GM21717 (cell line): Measurements from ENCODE around the gene SDK2.
"Not testable (repeated sequence)": the region's sequence is repeated elsewhere in the genome, so short reads cannot be mapped to it uniquely, and the experiment has no call there.

ENCODE experiments used
- ATAC-seq: cut with Tn5 transposase; IDR thresholded peaks from one replicate; pipeline ENCODE4 v1.9.1; 2021; ENCODE audit warnings: mild to moderate bottlenecking, moderate library complexity; ENCODE audit not compliant: unreplicated experiment

SDK2 gene

GRCh38 chr17:73490851-73491250, 153.4 kb downstream of the SDK2 start:
- ATAC-seq: no peak

- ATAC-seq: no peak
These were observed 154.3 kb downstream of the SDK2 start for GRCh38 chr17:73489991-73490390.

DNA sequence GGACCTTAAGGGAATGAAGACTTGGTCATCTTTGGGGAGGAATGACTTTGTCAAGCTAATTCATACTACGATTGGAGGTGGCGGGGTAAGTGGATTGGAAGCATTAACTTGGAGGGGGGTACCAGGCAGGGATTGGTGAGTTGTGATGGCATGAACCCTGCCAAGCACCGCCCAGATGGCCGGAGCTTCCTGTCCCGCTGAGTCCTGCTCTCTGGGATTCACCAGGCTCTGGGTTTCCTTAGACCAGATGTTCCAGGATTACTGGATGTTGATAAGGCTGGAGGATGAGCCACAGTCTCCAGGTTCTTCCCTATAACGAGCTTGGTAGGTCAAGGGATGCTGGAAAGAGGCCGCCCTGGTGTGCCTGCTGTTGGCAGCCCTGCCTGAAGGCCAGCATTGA, 154.9 kb downstream of the SDK2 start:
- no peak for ATAC-seq

- no peak for ATAC-seq
These were observed 159.1 kb downstream of the SDK2 start for GRCh38 chr17:73485130-73485529.

DNA sequence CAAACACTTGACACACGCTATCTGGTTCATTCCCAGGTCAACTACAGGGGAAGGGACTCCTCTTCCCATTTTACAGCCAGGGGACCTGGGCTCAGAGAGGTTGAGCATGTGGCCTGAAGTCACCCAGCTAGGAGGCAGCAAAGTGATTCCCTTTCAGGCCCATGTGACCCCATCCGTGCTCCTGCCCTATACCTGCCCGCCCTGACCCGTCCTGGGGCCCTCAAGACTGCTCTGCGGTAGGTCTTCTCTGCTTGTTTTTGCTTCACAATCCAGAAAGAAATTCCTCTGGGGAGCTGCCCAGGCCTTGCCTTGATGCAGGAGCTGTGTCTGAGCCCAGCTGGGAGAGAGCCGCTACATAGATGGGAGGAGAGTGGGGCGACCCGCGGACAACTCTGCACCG, 161.4 kb downstream of the SDK2 start:
- ATAC-seq: no peak

- no peak for ATAC-seq
These were observed 162.0 kb downstream of the SDK2 start for GRCh38 chr17:73482251-73482716.

DNA sequence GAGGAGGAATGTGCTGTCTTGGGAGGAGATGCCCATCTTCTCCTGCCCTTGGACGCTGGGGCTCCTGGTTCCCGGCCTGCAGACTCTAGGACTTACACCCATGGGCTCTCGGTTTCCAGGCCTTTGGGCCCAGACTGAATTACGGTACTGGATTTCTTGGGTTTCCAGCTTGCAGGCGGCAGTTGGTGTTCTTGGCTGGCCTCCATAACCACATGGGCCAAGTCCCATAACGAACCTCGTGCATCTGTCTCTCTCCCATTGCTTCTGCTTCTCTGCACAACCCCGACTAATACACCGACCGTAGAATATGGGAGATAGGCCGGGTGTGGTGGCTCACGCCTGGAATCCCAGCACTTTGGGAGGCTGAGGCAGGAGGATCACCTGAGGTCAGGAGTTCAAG, 162.6 kb downstream of the SDK2 start:
- no peak for ATAC-seq

DNA sequence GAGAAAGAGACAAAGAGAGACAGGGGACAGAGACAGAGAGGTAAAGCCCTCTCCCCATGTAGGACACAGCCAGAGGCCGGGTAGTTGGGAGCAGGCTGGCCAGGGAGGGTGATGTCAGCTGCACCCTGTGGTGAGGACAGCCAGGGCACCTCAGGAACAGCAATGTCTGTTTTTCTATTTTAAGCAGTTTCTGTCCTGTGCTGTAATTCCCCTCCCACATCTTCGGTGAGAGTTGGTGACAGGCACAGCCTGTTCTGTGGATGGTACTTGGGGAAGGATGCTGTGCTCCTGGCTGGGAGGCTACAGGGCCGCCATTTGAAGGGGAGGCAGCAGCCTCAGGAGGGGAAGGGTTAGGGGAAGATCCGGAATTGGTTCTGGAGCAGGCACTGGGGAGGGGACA, 163.5 kb downstream of the SDK2 start:
- ATAC-seq: no peak

GRCh38 chr17:73478768-73479424, 165.3 kb downstream of the SDK2 start:
- ATAC-seq: no peak

DNA sequence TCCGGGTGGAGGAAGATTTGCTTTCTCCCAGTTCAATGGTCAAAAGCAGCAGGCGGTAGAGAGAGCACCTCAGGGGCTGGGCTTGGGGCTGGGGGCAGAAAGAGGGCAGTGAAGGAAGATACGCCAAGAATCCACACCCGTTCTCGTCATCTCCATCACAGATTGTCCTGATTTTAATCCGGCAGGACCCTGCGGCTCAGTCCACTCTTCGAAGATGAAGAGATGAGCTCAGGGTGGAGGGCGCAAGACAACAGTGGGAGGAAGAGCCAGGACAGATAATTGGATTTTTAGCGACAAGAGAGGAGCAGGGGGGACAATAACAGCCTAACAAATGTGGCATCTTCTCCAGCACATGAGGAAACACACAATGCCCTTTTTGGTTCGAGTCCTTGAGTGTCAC, 165.9 kb downstream of the SDK2 start:
- no peak for ATAC-seq

- ATAC-seq: no peak
These were observed 167.3 kb downstream of the SDK2 start for GRCh38 chr17:73476890-73477350.

DNA sequence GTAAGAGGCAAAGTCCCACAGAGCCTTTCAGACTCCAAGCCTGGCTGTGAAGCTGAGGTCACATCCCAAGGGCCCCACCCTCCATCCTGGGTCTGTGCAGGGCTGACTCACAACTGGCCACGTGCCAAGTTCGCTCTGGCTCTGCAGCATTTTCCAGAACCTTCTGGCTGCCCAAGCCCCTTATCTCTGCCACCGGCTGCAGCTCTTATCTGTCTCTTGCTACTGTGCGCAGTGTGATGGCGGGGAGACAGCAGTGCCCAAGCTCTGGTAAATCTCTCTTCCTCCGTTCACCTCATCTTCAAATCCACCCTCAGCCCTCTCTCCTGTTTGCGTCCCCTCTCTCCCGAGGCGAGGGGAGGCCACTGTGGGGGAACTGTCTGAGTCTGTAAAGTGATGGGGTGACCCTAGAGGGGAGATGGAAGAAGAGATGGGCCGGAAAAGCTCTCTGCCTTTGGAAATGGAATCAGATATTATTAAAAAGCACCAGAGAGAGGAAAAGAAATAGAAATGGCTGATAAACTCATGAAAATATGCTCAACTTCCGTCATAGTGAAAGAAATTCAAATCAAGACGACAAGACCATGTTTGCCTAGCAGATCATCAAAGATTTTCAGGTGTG, 169.8 kb downstream of the SDK2 start:
- ATAC-seq: no peak

GRCh38 chr17:73472715-73473114, 171.5 kb downstream of the SDK2 start:
- not testable (repeated sequence) for ATAC-seq

DNA sequence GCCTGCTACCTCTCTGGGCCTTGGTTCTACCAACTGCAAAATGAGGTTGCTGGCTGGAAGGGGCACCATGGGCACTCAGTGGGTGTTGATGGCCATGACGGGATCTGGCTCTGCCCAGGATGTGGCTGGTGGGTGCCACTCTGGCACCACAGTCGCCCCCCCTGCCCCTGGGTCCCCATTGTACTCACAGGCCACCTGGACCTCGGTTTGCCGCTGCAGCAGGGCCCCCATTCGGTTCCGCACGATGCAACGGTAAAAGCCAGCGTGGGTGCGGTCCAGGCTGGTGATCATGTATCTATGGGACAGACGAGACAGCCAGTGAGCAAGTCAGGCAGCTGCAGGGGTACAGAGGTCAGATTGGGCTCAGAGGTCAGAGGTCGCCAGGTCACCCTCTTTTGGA, 172.3 kb downstream of the SDK2 start:
- ATAC-seq: no peak

DNA sequence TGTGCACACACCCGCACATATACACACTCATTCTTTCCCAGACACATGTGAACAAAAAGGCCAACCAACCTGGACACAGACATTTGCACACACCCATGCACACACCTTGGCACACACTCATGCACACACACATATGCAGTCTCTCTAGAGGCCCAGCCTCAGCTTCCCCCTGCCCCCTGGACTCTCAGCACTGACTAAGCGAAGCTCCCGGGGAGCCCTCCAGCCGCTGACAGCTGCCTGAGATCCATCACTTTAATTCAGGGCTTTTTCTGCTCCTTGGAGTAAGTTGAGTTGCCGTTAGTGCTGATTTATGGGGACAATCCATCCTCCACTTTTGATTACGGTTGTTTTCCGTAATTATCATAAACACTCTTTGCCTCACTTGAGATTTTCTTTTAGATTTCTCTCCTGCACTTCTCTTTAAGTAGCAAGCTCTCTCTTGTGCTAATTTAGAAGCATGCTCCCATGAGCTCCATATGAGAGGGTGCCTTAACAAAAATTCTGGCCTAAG, 173.9 kb downstream of the SDK2 start:
- ATAC-seq: no peak

- ATAC-seq: no peak
These were observed 174.9 kb downstream of the SDK2 start for GRCh38 chr17:73469311-73469710.

GRCh38 chr17:73468221-73468620, 176.0 kb downstream of the SDK2 start:
- ATAC-seq: no peak

DNA sequence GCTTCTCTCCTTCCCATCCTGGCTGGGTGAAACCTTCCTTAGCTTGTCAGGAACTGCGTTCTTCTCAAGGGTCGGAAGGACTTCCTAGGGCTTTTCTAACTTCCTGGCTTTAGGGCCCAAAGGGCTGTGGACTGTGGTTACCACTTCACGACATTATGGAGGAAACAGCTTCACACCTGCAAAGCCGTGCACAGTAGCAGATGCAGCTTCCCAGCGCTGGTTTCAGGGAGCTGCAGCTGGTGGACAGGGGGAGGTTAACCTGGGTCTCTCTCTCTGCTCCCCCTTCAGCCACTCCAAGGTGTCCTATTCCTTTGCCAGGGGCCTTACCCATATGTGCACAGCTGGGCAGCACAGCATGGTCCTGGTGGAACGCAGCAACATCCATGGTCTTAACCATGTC, 176.6 kb downstream of the SDK2 start:
- no peak for ATAC-seq

DNA sequence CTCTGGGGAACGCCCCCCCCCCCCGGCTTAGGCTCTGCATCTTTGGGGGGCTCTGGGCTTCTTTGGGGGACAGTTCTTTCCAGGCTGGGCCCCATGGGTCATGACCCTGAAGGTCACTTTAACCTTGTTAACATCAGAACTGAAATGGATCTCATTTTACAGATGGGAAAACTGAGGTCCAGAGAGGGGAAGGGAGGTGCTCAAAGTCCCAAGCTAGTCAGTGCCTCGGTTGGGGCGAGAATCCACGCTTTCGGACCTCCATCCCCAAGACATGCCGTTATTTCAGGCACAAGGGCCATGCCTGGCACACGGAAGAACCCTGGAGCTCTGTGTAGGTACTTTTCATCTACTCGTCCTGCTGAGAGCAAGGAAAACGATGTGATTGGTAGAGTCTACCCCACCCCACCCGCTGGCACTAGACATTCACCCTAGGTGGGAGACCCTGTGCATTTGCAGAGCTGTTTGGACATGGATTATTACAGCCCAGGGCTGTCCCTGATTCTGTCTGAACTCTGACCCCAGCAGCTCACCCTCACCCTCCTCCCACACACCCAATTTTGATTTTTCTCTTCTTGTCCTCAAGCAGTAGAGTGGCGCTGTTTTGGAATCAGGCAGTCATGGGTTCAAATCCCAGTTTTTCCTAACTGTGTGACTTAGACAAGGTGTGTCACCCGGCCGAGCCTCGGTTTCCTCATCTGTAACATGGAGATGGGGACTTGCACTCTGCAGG, 177.4 kb downstream of the SDK2 start:
- ATAC-seq: no peak

GRCh38 chr17:73465953-73466230, 178.4 kb downstream of the SDK2 start:
- ATAC-seq: no peak

DNA sequence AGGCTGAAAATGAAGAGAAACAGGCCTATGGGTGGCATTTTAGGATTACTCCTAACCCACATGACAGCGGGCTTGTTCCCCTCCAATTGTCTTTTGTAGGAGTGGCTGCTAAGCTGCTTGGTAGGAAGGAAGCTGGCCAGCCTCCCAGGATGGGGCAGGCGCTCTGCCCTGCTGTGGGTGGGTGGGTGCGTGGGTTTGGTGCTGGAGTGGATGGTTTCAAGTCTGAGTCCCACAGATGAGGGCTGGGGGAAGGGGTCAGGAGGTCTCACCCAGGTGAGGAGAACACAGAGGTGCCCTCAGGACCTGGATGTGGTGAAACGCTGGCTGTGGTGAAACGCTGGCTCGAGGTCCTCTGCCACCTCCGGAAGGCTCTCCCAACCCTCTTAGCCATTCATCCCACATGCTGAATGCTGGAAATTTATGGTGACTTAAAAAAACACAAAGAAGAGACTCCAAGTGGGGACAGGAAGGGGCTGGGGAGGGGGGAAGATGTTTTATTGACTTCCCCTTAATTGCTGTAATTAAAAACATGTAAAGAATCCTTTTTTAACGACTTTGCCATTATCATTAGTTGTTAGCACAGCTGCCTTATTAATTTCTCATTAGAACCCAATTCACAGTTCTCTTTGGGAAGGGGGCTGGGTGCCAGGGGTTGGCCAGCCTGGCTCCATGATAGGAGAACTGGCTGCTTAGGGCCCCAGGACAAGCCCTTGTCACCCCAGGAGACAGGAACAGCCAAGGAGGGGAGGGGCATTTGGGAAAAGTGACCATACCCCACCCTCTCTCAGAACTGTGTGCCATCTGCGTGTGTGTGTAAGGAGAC, 178.9 kb downstream of the SDK2 start:
- ATAC-seq: no peak
